Measurements from ENCODE around the gene RSAD1.

RSAD1 gene

DNA sequence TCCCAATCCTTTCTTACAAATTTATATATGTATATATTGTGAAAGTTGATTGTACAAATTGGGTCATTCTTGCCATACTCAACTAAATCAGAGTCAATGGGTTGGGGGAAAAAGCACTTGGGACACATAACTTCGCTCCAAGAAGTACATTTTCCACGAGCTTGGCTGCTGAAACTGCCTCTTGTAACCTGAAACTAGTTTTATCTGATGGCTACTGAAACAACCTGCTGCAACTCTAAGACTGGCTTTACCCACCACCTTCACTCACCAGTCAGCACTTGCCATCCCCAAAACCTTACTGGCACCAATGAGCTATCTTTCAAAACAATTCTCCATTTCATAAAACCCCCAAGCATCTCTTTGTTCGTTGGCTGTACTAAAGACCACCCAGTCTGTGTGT lies 15.1 kb downstream of the RSAD1 start:
- DNase-seq (ENCODE audit: low read depth in 2 of 2), result no peak

DNA sequence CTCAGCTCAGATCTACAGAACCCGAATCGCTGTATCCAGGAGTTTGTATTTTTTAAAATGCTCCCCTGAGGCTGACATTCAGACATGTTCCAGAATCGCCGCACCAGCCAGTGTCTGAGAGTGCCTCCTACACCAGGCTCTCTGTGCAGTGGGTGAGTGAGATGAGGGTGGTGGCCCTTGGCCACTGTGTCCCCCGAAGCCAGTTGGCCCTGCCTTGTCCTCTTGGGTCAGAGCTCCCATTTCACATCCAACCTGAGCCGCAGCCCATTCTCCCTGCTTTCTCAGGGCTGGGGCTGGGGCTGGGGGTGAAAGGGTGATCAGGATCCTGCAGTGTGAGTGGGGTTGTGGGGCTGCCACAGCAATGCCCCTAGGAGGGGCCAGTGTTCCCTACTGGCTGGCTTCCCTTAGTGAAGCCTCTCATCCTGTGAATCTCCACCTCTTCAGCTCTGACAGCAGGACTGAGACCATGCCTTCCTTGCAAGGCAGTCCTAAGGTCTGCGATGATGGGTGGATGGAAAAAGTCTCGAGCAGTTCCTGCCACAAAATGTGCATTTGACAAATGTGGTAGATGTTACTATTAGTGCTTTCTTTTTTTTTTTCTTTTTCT lies 16.7 kb downstream of the RSAD1 start:
- no peak for DNase-seq (ENCODE audit: low read depth in 2 of 2)

DNA sequence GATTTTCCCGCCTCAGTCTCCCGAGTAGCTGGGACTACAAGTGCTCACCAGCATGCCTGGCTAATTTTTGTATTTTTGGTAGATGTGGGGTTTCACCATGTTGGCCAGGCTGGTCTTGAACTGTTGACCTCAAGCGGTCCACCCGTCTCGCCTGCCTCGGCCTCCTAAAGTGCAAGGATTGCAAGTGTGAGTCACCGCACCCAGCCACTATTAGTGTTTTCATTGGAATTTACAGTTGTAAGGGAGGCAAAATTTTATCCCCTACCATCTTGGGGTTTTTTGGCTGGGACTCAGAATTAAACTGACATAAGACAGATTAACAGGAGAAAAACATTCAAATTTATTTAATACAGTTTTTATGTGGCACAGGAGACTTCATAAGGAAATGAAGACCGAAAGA lies 17.3 kb downstream of the RSAD1 start:
- DNase-seq (ENCODE audit: low read depth in 2 of 2), result no peak

DNA sequence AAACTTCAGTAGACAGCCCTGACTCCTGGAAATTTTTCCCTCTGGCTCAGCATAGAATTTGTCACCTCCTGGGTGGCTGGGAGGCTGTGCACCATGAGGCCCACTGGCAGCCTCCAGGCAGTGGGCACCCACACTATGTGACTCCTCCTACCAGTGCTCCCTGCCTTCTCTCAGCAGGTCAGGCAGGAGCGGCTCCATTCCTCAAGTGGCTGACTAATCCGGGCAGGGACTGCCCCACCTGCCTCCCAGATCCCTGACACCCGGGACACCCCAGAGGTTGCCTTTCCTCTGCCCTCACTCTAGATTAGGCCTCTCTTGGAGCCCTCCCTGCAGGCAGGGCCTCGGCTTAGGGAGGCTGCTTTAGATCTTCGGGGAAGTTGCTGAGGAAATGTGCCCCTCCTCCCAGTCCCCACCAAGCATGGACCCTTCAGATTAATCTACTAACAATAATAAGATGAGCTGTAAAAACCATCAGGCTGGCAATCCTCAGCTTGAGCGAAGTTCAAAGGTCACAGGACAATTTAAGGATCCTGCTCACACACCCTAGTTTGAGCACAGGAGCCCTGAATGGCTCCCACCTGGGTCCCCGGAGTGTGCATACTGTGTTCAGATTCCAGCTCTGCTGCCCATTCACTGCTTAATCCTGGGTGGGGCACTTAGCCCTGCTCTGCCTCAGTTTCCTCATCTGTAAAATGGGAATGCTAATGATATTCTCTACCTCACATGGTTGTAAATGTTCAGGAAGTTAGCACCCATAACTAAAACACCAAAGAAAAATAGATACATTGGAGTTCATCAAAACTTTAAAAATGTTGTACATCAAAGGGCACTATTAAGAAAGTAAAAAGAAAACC lies 19.6 kb downstream of the RSAD1 start:
- no peak for DNase-seq (ENCODE audit: low read depth in 2 of 2)

DNA sequence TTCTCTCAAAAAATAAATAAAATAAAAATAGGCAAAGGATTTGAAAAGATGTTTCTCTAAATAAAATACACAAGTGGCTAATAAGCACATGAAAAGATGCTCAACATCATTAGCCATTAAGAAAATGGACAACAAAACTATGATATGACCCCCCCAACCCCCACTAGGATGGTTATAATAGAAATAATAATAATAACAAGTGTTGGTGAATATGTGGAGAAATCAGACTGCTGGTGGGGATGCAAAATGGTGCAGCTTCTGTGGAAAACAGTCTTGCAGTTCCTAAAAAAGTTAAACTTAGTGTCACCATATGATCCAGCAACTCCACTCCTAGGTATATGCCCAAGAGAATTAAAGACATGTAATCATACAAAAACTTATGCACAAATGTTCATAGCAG lies 20.6 kb downstream of the RSAD1 start:
- DNase-seq (ENCODE audit: low read depth in 2 of 2), result no peak

DNA sequence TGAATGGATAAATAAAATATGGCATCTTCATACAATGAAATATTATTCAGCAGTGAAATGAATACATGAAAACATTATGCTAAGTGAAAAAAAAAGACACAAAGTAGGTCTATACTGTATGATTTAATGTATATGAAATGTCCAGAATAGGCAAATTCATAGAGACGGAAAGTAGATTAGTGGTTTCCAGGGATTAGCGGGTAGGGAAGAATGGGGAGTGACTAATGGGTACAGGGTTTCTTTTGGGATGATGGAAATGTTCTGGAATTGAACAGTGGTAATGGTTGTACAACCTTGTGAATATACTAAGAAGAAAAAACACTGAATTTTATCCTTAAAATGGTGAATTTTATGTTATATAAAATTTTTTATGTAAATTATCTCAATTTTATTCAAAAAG lies 21.1 kb downstream of the RSAD1 start:
- DNase-seq (ENCODE audit: low read depth in 2 of 2), result no peak

DNA sequence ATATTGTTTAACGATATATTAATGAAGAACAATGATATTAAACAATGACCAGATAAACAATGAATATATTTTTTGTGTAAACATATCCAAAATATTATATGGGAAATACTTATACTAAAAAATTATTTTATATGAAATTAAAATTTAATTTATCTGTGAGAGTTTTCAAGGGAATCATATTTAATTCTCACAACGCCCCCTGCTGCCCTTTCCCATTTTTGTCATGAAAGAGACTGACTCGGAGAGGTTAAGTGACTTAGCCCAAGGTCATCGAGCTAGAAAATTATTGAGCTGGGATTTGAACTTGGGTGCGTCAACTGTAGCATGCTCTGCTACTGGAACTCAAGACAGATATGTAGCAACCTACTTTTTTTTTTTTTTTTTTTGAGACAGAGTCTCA lies 22.4 kb downstream of the RSAD1 start:
- no peak for DNase-seq (ENCODE audit: low read depth in 2 of 2)

DNA sequence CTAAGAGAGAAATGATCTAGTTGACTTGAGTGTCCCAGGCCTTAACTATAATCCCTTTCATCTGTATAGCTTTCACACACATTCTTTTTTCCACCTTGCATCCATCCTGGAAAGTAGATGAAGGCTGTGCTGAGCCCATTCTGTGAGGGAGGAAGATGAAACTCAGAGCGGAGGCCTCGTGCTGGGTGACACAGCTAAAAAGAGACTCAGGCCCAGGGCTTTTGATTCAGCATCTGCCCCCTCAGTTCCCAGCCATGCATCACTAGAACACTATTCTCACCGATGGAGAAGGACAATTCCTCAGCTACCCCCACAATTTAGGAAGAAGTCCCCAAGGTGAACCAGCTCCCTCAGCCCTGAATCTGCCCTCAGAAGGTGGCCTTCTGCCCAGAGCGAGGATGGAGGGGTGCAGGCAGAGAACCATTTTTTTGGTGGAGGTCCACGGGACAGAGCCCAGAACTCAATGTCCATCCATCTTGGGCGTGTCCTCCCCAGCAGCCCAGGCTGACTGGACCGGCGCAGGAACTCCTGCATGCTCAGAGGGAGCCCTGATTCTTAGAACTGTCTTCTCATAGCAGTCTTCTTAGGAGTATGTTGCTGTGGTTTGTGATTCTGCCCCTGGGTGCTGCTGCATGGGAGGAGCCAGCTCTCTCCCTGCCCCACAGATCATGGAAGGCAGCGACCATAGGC lies 23.8 kb downstream of the RSAD1 start:
- DNase-seq (ENCODE audit: low read depth in 2 of 2), result no peak

DNA sequence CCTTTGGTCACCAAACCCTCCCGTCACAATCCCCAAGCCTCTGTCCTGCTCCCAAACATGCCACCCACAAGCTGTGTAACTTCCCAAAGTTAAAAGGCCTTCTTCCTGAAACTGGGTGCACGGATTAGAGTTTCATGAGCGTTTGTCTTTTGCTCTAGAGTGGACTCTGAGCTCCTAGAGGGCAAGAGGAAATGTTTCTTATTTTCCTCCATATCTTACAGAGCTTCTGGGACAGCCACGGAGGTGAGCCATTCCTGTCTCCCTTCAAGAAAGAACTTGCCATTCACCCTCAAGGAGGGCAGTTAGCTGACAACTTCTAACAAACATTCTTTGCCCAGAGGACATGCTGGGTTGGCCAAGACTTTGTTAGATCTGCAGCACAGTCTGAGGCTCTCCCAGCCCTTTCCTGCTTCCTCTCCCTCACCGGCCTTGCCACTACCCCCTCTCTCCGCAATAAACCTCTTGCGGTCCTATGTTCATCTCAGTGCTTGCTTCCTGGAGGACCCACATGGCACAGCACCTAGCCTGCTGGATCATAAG lies 27.0 kb downstream of the RSAD1 start:
- DNase-seq (ENCODE audit: low read depth in 2 of 2), result no peak

DNA sequence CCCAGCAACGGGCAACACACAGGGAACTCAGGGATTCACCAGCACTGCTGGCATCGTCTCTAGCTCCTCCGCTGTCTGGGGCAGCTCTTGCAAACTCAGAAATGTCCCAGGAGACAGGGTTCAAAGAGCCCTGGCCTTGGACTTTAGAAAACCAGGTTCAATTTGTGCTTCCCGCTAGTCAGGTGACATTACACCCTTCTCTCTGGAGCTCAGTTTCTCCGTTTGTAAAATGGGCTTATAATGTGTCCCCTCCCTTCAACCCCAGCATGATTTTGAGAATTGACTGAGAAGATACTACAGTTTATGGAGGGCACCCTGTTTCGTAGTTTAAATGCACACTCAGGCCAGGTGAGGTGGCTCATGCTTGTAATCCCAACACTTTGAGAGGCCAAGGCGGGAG lies 27.6 kb downstream of the RSAD1 start:
- DNase-seq (ENCODE audit: low read depth in 2 of 2), result no peak

DNA sequence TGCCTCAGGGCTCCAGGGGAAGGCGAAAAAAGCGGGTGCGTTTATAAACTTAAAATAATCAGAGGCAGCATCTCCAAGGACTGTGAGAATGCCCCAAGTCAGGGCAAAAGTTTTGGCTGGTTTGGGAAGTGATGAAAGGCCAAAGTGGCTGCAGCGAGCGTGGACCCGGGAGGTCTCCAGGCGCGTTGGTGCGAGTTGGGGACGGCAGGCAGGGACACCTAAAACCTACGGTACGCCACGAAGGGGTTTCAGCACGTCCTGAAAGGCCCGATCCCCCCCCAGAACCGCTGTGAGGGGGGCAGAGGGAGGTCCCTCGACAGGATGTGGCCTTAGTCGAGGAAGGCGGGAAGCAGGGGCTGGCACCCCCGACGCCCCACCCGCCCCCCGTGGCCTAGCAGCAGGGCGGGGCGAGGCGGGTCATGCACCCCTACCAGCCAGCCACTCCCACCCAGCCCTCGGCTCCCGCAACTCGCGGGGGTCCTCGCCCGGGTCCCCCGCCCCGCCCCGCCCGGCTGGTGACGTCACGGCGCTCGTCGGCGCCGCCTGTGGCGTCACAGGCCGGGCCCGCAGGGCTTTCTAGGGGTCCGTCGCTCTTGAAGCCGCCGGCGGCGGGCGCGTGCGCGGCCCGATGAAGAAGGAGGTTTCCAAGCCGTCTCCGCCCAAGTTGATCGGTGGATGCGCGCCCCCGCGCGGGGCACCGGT lies 29.4 kb downstream of the RSAD1 start, which contains the start of gene MYCBPAP:
TSS of gene MYCBPAP (plus strand) at position 569 of the 702 bp plus-strand sequence. CDS start 236 bp downstream, outside the sequence.
- DNase-seq (ENCODE audit: low read depth in 2 of 2), result peak; percentile 57 to 61

DNA sequence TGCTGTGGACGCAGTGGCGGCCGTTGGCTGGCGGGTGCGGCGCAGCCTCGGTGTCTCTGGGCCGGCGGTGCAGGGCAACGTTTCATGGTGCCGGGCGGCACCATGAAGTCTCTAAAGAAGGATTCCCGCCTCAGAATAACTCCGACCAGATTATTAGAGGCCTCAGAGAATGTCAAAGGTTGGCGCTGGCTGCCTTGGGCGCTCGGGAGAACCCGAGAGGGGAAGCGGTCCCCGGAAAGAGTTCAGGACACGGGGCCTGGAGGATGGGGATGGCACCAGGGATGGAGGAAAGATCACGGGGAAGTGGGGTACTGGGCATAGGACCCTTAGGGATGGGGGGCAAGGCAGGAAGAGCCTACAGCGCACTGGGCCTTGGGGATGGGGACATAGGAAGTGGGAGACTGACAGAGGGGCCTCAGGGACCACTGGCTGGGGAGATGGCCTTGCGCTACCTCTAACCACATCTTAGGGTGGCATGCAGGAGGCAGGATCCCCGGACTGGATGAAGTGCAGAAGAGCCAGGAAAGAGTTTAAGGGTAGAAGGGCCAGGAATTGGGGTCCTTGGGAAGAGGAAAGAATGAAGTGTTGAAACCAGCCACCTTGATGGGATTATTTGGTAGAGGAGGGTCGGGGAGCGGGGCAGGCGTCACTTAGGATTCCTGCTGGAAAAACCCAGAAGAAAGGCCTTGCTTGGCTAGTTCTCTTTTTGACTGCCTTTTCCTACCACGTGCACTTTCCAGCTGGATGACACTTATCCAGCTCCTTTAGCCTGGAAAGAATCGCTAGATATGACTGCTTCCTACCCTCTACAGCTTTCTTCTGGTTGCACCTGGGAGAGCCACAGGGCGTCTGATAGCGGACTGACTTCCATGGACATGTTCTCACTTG lies 30.2 kb downstream of the RSAD1 start:
- no peak for DNase-seq (ENCODE audit: low read depth in 2 of 2)

DNA sequence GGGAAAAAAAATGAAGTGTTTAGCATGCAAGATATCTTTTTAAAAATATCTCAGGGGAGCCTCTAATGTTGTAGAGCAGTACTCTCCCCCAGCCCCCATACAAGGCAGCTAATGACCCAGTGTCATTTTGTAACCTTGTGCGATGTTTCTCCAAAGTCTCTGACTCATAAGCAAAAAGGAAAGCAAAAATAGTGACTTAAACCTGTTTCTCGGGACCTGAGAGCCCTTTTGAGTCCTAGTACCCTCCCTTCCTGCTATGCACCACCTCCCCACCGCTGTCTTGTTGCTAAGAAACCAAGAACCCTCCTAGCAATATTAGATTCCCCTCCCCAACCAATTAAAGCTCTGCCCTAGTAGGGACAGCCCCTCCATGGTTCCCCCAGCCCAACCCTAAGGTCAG lies 32.4 kb downstream of the RSAD1 start:
- DNase-seq (ENCODE audit: low read depth in 2 of 2), result no peak

DNA sequence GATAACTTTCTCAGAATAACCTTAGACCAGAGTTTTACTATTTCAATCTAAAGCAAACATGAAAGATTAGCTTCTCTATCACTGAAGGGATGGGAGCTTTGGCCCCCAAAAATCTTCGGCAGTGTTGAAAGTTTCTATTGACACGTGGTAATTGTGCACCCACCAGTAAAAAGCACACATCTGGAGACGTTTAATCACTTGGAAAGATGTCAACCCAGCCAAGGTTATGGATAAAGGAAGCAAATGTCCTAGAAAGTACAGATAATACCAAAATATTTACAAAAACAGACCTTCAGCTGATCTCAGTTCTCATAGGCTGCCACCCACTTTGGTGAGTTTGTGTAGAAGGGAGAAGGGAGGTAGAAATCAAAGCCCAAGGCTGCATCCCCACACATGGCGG lies 34.8 kb downstream of the RSAD1 start:
- no peak for DNase-seq (ENCODE audit: low read depth in 2 of 2)

DNA sequence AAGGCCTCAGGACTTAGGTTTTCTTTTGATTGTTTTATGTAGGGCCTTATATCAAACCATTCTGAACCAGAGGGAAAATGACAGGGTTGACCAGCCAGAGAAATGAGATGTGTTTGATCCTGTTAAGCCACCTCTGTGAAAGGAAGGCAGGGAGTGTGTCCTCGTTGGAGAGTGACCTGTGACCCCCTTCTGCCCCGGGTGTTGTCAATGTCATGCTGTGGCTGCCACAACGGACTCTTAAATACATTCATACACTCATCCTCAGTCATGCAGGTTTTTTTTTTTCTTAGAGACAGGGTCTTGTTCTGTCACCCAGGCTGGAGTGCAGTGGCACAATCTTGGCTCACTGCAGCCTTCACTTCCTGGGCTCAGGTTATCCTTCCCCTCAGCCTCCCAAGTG lies 35.7 kb downstream of the RSAD1 start:
- DNase-seq (ENCODE audit: low read depth in 2 of 2), result no peak

DNA sequence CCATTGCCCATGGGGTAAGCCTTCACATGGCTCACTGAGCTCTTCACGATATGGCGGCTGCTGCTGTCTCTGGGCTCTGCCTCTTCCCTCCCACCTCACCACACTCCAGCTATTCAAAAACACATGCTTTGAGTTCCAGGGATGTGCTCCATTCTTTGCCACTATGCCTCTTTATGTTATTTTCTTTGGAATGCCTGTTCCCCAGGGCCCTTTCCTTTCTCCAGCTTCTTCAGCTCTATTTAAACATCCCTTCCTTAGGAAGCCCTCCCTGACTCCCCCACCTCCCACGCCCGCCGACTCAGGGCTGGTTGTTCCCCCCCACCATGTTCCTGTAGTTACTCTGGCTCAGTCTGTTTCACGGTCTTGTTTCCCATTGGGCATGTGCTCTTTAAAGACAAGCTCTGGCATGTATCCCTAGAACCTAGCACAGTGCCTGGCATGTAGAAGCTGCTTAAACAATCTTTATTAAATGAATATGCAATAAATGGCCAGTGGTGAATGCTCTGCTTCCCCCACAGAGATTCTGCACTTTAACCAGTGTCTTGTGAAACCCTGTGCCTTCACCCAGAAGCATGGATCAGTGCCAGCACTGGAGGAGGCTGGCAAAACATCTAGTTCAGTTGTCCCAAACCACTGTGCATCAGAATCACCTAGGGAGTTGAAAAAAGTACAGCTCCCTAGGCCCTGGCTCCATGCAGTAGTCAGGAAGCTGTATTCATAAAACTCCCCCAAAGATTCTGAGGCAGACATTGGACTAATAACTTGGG lies 36.5 kb downstream of the RSAD1 start:
- no peak for DNase-seq (ENCODE audit: low read depth in 2 of 2)

DNA sequence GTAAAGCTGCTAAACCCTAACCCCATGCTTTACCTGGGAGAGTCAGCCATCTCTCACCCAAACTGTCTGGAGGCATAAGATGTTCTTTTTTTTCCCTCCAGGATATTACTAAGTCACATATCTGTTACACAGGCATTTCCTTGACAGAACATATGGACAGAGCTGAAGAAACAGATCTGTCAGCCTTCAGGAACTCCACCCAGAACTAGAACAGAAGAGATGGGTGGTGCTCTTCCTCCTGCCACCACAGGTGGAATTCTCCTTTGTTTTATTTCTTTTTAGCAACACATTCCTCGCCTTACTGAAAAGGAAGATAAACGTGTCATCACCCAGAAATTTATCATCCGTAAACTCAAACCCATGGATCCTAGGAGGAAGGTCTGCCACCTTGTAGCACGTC lies 38.4 kb downstream of the RSAD1 start:
- no peak for DNase-seq (ENCODE audit: low read depth in 2 of 2)

DNA sequence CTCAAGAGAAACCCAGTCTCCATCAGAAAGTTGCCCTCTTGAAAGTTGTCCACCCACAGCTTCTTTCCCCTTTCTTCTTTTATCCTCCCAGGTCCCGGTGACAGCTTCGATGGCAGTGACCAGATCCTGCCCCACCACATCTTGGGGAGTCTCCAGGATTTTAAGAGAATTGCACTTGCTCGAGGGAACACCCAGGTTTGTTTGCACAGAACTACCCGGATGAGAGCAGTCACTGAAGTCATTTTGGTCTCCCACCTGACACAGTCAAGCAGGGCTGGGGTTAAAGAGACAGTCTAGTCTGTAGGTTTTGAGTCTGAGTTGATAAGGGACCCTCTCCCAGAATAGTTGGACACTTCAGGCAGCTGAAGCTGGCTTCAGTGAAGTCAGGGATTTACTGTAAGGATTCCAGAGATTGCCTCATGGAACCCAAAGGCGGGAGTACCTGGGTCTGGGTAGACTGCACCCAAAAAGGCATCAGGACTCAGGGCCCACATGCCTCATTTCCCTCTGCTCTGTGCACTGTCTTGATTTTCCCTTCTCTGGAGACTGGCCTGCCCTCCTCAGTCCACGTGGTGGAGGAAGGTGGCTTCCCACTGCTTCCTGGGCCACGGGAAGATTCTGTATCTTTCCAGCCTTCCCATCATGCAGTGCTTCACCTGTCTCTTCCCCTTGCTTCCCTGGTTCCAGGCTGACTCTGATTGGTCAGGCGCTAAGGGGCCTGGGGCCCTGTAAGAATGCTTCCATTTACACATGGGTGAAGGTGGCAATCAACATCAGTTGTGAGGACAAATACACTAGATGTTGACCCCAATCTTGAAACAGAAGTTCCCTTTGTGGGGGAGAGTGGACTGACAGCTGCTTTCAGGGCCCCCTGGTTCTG lies 39.1 kb downstream of the RSAD1 start:
- no peak for DNase-seq (ENCODE audit: low read depth in 2 of 2)

DNA sequence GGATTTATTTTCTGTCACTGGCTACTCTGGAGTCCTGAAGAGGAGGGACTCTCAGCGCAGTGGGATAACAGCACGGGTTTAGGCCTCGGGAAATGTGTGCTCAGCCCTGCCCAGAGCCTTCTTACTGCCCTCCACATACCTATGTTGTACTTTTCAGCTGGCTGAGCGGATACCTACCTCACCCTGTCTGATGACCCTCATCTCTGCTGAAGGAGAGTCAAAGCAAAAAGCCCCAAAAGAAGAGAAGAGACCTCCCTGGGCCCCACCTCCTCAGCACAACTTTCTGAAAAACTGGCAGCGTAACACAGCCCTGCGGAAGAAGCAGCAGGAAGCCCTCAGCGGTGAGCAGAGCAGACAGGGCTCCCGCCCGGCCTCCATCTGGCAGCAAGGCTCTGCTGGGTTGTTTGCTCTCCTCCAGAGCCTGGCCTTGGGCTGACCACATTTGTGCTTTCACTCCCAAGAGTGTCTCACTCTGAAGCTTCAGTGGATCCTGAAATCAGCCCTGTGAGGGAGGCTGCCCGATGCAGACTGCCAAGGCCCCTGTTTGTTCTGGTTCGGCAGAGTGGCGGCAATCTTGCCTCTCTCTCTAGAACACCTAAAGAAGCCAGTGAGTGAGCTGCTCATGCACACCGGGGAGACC lies 39.8 kb downstream of the RSAD1 start:
- no peak for DNase-seq (ENCODE audit: low read depth in 2 of 2)

Data from stimulated activated CD8-positive, alpha-beta memory T cell treated with anti-CD3 and anti-CD28 coated beads, Interleukin-7, amount 100 ng/mL, for 4 hours (primary cell).